Globus pallidus (tissue), 1 donor: ENCODE measurements around the gene RGS6.

Experiments used
- DNase-seq: peaks from one replicate; pipeline ENCODE4 v3.0.0-alpha.2; 2015; ENCODE audit warnings: low spot score

Gene RGS6

DNA sequence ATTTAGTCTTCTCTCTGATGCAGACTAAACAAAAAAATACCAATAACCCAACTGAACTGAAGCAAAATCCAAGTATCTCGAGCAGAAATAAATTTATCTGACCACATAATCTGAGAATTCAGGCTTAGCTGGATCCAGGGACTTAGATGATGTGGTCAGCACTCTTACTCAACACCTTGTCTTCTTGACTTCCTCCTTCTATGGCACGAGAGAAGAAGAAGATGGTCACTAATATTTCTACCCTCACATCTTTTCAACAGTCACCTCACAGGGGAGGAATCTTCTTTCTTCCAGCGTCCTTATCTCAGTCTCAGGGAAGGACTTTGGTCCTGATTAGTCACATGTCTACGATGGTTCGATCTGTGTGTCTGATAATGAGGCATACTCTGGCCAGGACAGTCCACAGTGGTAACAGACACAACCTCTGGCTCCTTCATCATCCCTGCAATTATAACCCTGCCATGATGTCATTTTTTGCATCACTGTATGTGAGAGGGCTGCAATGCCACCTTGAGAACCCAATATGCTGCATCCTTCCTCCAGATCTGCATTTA is 15.8 kb downstream of the RGS6 start:
- no peak for DNase-seq

DNA sequence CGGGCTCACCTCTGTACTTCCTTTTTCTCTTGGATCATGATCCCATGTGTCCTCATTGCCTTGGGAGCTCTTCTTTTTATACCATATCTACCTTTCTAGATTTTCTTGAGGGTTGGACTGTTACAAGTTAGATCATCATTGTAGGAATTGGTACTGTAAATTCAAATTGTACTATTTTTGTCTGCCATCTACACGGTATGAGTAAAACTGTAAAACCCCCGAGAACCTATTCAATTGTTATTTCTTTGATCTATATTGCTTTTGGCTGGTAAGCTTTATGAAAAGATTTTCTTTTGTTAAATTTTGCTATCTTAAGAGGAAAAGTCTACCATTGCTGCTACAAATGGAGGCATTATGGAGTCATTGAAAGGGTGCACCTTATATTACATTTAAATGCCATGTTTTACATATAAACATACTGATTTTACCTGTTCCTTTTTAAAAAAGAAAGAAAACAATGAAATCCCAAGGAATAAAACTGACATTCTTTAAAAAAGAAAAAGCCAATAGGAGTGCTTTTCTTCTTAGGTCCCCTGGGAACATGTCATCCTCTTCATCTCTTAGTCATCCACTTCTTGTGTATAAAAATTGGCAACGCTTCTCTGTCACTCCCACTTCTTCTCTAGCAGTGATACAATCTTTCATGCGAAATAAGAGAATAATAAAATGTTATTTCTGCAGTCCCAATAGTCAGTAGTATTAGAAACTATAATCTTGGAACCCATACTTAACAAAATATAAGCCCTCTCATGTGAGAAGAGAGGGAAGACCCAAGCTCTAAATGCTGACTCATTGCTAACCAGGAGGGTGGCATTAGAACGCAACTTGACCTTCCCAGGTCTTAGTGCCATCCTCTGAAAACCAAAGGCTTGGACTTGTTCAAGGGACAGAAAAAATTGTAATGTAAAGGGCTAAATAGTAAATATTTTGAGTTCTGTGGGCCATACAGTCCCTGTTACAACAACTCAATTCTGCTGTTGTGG is 20.4 kb downstream of the RGS6 start:
- DNase-seq = no peak

DNA sequence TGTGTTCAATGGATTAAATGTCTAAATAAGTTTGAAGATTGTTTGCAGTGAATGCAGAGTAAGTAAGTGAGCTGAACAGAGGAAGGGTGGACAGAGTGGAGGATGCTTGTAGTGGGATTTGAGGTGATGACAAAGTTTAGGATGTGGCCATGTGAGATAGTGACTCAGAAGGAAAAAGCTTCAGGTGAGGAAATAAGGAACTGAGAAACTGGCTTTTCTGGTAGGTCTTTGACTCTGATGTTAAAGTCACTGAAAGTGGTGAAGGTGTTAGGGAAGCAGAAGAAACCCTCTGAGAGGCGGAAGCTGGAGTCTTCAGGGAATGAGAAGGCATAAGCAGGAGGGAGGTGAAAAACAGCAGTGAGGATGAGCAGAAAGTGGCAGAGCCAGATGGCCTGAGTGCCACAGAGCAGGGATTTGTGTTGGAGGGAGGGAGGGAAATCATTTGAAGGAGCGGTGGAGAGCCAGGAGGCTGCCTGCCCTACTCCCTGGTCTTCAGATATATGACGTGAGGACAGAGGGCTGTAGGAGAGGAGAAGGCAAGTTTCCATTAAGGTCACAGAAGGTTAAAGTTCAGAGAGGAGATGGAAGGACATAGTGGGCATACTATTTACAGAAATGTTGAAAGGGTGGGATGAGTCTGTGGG is 24.8 kb downstream of the RGS6 start:
- DNase-seq = no peak

DNA sequence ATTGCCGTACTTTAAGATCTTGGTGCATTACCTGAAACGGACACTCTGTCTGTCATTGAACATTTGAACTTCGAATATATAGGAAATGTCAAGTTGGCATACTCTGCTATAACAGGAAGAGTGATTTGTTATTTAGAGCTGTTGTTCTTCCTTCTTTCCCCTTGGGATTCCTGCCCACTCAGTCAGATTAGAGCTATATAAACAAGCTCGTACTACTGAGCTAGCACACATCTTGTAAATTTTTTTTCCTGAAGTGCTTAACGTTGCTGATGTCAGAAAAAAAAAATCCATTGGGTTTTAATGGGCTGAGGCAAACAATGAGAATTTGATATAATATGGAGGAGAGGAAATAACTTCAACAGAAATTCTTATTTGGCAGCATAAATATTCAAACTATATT is 26.8 kb downstream of the RGS6 start:
- DNase-seq = no peak

DNA sequence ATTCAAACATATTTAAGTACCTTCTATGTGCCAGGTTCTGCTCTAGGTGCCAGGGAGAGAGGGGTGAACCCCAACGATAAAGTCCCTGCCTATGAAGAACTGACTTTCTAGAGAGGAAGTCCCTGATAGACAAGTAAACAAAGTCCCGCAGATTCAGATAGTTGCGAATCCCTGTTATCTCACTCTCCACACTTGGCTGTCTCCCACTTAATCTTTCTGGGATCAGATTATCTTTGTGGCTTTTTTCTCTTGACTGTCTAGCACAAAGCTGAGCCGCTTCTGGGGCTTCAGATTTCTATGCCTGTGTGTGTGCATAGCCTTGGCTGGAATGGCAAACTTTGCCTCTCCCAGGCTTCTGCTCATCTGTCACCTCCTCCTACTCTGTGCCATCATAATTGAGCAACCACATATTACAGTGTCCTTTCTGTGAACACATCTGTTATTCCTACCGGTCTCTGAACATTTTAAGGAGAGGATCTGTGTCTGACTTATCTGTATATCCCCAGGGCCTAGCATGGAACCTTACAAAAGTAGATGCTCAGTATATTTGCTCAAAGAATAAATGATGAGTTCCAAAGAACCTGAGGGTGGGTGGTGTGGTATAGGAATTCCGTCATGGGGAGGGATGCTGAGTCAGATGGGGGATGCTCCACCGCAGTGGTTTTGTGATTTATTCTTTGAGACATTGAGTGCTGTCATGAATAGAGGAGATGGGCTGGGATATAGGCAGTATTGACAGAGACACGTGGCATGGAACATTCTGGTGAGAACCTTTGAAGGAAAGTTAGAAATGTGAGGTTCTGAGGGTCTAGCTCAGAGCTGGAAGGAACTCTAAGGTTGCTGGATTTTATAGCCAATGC is 28.5 kb downstream of the RGS6 start:
- no peak for DNase-seq

DNA sequence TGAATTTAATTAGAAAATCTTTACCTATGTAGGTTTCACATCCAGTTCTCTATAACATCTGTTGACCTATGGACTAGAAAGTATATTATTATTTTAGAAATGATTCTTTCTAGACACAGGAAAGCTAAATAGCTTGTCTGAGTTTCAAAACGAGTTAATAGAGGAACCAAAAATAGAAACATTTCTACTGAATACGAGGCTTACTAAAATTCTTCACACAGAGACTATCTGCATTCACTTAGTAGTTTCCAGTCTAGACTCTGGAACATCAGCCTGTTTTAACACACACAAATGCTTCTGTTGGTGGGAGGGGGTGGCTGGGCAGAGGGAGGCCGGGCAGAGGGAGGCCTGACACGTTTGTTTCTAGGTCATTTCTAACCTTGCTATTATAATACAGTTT is 29.7 kb downstream of the RGS6 start:
- DNase-seq = no peak

DNA sequence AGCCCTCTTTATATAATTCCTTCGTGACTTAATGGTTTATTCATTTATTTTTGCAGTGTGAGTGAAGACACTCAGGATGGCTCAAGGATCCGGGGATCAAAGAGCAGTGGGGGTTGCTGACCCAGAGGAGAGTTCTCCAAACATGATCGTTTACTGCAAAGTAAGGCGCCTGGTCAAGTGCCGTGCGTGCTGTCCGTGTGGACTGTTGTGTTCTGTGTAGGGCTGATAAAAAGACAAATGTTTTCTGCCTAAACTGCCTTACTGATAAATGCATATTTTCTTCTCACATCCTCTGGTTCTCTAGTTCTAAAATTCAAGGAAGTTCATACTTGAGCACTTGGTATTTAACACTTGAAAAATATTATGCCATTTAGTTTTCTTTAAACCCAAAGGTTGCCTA is 32.5 kb downstream of the RGS6 start:
- DNase-seq = no peak

DNA sequence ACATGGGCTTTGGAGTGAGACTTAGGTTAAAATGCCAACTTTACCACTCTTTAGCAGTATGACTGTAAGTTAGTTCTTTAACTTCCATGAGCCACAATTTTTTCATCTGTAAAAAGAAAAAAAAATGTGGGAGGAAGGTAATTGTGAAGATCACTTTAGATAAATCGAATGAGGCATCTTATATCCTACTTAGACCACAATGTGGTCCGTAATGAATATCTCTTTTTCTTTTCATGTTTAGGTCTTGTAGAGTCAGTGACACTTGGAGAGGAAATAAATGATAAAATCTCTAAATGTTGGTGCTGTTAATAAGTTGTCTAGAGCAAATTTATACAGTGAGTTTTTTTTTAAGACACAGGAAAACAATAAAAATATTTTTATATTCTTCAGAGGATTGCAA is 34.3 kb downstream of the RGS6 start:
- DNase-seq = no peak

DNA sequence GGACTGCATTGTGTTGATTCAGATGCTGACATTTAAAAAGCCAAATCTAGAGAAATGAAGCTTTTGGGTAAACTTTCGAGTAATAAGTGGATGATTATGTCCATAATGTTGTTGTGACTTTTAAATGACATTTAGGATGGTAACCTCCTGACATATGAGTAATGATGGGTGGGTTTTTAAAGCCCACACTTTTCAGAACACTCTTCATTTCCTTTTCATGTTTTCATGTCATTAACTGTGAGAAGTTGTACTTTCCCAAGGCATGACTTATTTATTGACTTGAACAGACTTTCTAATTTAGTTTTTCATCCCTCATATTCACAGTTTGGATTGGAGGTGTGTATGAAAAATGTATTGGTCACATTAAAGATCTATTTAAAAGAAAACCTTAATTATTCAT is 35.5 kb downstream of the RGS6 start:
- no peak for DNase-seq

DNA sequence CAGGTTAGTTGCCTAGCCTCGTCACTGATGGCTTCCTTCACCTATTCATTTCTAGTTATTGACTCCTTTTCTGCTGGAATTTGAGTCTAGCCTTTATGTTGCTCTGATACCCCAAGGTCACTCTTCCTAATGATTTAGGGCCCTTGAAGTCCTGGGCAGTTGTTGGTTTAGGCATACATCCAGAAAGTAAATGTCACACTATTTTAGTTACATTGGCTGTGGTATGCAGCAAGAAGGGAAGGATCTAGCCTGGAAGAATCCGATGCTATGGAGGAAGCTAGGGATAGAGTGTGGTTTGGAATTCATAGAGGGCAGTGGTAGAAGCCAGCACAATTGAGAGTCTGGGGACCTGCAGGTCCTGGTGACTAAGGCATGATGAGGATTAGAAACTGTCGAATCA is 38.0 kb downstream of the RGS6 start:
- no peak for DNase-seq

DNA sequence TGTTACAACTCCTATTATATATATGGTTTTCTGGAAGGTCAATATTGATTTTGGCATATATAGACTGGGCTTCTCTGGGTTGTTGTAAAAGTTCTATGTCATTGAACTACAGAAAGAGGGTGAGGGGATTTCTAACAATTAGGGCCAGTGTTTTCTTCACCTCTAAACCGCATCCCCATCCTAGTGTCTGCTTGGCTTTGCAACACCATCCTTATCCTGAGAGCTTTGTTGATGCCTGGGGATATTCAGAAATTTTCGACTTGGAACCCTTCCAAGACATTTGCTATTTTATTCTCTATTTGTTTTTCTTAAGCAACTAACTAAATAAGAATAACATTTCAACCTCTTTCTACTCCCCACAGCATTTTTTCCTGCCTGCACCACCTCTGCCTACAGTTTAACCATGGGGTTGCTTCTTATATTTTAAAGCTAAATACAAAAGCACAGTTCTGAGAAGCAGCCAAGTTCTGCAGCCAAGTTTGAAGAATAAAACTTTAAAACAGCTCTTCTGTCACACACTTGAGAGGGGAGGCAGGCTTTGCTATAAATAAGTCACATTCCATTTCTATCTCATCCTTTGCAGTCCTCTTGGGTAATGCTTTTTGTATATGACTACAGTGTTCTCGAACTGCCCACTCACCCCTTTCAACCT is 53.4 kb downstream of the RGS6 start:
- no peak for DNase-seq

DNA sequence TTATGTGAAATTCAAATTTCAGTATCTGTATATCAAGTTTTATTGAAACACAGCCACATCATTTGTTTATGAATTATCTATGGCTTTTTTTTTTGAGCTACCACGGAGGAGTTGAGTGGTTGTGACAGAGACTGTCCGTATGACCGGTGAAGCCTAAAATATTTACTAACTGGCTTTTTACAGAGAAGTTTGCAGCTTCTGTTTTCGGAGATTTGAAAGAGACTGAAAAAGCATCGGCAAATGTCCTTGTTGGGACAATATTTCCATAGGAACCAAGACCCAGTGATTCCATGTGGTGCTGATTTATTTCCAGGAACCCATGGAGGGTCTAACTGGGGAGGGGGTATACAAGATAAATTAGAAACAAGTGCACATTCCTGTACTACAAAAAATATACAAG is 56.2 kb downstream of the RGS6 start:
- no peak for DNase-seq

DNA sequence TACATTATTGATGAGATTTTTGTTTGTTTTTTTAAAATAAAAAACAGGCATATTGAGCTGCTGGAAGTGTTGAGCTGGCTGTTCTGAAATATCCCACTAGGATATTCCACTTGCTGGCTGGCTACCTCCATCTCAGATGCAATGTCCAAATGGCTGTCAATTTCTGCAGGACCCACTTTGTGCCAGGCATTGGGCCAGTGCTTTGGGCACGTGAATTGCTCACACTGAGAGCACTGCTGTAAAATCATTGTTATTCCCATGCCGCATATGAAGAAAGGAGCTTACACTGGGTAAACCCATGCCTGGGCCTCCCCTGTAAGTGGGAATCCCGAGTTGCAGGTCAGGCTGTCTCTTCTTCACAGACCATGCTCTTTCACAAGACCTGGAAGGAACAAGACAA is 56.7 kb downstream of the RGS6 start:
- no peak for DNase-seq

DNA sequence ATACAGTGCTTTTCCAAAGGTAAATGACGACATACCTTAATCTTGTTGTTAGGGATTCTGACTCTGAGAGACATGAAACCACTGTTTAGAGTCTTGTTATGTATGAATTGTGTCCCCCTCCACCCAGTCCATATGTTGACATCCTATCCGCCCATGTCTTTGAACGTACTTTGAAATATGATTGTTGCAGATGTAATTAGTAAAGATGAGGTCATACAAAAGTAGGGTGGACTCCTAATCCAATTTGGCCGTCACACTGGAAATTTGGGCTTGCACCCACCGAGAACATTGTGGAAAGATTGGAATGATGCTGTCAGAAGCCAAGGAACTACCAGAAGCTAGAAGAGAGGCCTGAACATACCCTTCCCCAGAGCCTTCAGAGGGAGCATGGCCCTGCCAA is 62.2 kb downstream of the RGS6 start:
- DNase-seq = no peak

DNA sequence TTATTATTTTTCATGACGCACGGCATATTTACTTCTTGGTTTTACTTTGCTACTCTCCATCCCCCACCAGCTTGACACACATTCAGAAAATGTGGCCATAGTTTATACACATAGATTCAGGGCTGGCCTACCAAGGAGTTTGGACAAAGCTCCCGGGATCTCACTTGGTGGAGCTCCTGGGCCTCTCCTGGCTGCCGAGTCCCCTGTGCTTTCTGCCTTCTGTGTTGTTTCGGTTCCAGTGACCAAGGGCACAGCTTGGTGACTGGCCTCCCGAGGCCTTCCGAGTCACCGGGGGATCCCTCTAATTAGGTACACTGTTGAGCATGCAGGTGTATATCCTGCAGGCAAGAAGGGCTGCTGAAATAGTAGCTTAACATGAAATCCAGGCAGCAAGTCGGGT is 63.5 kb downstream of the RGS6 start:
- DNase-seq = no peak

DNA sequence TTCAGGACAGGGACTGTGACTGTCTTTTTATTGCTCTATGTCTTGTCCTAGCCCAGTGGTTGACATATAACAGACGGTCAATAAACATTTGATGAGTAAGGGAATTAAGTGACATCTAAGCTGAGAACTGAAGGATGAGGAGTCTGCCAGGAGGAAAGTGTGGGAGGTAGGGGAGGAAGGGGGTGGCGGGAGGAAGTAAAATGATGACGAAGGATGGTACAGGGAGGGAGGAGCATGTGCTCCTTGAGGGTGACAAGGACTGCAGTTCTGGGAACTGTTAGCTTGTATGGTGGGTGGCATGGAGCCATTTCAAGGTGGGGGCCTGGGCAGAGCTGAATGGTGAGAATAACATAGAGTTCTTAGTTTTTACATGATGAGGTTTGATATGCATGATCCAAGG is 64.4 kb downstream of the RGS6 start:
- no peak for DNase-seq

DNA sequence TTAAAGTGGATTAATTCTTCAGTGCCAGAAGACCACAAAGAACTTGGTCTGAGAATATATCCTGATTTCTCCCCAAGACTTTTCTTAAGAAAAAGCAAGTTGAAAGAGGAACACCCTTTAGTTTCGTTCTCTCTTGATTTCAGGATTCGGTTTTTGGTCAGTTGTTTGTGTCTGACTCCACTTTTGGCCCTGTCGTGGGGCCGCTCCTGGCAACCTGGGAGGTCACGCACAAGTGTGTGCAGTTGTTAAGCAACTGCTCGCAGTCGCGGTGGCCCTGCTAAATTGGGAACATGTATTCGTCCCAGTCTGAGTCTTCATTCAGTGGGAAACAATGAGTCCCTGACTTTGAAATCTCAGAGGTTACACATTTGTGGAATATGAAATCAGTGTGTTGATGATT is 68.7 kb downstream of the RGS6 start:
- peak; percentile 66 for DNase-seq

DNA sequence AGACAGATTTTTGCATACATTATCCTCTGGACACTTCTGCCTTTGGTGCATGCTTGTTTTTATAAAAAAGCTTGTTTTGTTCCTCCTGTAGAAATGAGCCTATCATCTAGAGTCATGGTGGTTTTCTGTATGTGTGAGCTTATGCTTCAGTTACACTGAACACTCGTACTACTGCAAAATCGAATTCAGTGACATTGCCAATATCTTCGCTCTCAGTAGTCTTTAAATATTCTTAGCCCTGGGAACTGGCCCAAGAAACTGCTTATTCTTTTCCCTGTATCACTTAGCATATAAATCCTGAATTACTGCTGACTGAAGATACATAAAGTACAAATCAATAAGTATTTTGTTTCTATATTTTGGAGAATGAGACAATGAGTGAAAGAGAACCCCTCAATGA is 70.5 kb downstream of the RGS6 start:
- DNase-seq = no peak

DNA sequence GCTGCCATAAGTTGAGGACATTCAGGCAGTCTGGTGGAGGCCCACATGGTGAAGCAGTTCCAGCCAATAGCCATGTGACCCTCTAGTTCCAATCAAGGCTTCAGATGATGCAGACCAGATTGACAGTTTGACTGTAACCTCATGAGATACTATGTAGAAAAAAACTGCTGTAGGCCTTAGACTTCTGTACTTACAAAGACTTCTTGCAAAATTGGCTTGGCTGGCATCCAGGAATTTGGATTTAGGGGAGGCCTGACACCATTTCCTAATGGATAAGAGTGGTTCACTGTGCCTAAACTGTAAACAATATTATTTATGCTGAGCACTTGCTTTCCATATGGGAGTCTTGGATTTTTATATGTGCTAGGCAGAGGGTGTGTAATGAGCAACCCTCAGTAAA is 76.4 kb downstream of the RGS6 start:
- no peak for DNase-seq

DNA sequence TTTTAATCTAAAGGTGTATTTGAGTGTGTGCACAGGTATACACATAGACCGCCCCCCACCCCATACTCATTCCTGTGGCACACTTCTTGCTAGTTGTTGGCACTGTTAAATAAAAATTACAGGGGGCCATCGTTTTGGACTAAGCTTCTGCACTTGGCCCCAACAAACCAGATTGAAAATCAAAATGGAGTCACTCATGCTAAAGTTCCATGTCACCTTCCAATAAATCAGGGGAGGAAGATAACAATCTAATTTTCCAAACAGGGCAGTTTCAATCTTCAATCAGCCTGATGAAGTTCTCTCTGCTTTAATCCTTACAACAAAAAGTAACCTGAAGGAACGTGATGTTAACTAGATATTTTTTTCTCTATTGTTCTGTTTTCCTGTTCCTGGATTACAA is 78.2 kb downstream of the RGS6 start:
- DNase-seq = no peak

DNA sequence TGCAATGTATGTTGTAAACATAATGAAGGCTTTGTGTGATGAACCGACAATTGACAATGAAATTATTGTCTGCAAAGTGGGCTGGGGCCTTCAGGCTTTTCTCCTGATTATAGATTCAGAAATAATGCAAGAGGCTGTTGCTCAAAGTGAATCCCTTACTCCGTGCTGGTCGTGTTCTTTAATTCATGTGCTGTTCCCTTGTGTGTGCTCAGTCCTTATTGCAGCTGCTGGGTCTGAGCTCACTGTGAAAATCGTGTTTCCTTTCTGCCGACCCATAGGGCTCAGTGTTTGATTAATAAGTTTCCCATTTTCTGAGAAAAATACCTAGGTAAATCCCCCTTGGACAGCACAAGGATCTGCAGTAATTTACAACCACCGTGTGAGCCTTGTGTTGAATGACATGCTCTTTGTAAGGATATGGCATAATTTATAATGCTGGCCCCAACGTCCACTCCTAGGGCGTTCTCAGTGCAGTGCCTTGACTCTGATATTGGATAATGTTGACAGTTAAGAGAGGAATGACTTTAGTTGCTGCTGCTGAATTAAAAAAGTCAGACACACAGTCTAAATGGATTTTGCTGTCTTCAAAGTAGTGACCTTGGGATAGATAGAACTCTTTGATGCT is 81.6 kb downstream of the RGS6 start:
- DNase-seq = peak; percentile 46
